Endothelial cell of umbilical vein (primary cell): Measurements from ENCODE around the gene DHRS12. TPM values are rescaled to one million over a fixed set of nuclear protein-coding genes. Genes with fewer than 3 reads are reported as not detected.

Experiments used
- BruUV-seq: library from RNA; stranded (reverse); fragments of 400-500 nt; replicated peaks from 2 replicates; lab custom pipeline; 2021; lab: Mats Ljungman, UMichigan
- CTCF ChIA-PET: fragments of 300-600, 350-600 bp; sonication (Branson Sonifier 250); formaldehyde crosslinking; loops from one replicate; lab custom pipeline; 2021; ENCODE audit warnings: antibody characterized with exemption, inconsistent platforms; lab: Charles Lee
- POLR2A ChIA-PET: fragments of 300-600, 350-600 bp; sonication (Branson Sonifier 250); formaldehyde crosslinking; loops from one replicate; lab custom pipeline; 2021; ENCODE audit warnings: antibody characterized with exemption, inconsistent platforms; lab: Charles Lee
- DNase-seq: peaks from one replicate; pipeline ENCODE4 v3.0.0-alpha.2; 2011; ENCODE audit warnings: low read depth, low spot score
- FAIRE-seq: peaks from 2 replicates; lab custom pipeline; 2011; peaks lifted over from hg19 to GRCh38; lab: Jason Lieb, UNC
- H2AFZ ChIP-seq: 2 replicates; pipeline ENCODE4 v1.6.0; 2012; ENCODE audit warnings: low read depth, low read length, control low read depth, inconsistent platforms
- H3K27ac ChIP-seq: 2 replicates; pipeline ENCODE4 v1.5.1; 2011; ENCODE audit warnings: low read depth, mild to moderate bottlenecking, control low read depth, low read length, moderate library complexity; ENCODE audit not compliant: insufficient read depth
- H3K27me3 ChIP-seq, 2 experiments: 2 replicates each; pipeline versions ENCODE4 v1.6.0 to v1.6.1; 2011; ENCODE audit warnings: low read length in 2 of 2, mixed read lengths in 1 of 2; ENCODE audit not compliant: control insufficient read depth in 2 of 2, insufficient read depth in 2 of 2
- H3K36me3 ChIP-seq, 2 experiments: 2 replicates in 1 of 2; 3 replicates in 1 of 2; pipeline ENCODE4 v1.5.1; 2011; ENCODE audit warnings: low read length in 2 of 2, mild to moderate bottlenecking in 1 of 2, moderate library complexity in 1 of 2; ENCODE audit not compliant: control insufficient read depth in 2 of 2, insufficient read depth in 2 of 2; ENCODE audit errors: extremely low read depth in 1 of 2
- H3K4me1 ChIP-seq: 3 replicates; pipeline ENCODE4 v1.5.1; 2011; ENCODE audit warnings: mild to moderate bottlenecking, low read length; ENCODE audit not compliant: control insufficient read depth, insufficient read depth; ENCODE audit errors: extremely low read depth
- H3K4me2 ChIP-seq: 2 replicates; pipeline ENCODE4 v1.6.1; 2011; ENCODE audit warnings: low read length, control low read depth, mixed read lengths; ENCODE audit not compliant: insufficient read depth
- H3K4me3 ChIP-seq, 3 experiments: fragments of 200-600 bp in 1 of 3; sonication (generic), shearing (Covaris generic) in 1 of 3; replicated peaks in 1 of 3; 2 replicates each; pipeline ENCODE4 v1.5.1; 2011 to 2016; ENCODE audit warnings: control low read depth in 3 of 3, low read length in 3 of 3, mild to moderate bottlenecking in 2 of 3, inconsistent platforms in 1 of 3, low read depth in 1 of 3, moderate library complexity in 1 of 3; ENCODE audit not compliant: insufficient read depth in 1 of 3
- H3K79me2 ChIP-seq: 2 replicates; pipeline ENCODE4 v1.6.0; 2012; ENCODE audit warnings: low read length, inconsistent platforms; ENCODE audit not compliant: control insufficient read depth, insufficient read depth
- H3K9ac ChIP-seq: replicated peaks from 2 replicates; pipeline ENCODE3; 2011; ENCODE audit warnings: low read length, control low read depth; ENCODE audit not compliant: insufficient read depth; ENCODE audit errors: extremely low read depth
- H3K9me1 ChIP-seq: replicated peaks from 3 replicates; pipeline ENCODE4 v1.6.0; 2011; ENCODE audit warnings: mild to moderate bottlenecking, low read length; ENCODE audit not compliant: control insufficient read depth, insufficient read depth; ENCODE audit errors: extremely low read depth
- H3K9me3 ChIP-seq: replicated peaks from 2 replicates; pipeline ENCODE4 v1.5.1; 2012; ENCODE audit warnings: low read length, inconsistent platforms; ENCODE audit not compliant: control insufficient read depth, insufficient read depth
- H4K20me1 ChIP-seq: replicated peaks from 2 replicates; pipeline ENCODE3; 2011; ENCODE audit warnings: mild to moderate bottlenecking, low read length; ENCODE audit not compliant: control insufficient read depth, insufficient read depth; ENCODE audit errors: extremely low read depth
- CTCF ChIP-seq, 2 donors: IDR thresholded peaks; 1 replicate in 1 of 2; 2 replicates in 1 of 2; pipeline ENCODE4 v1.5.1; 2011; ENCODE audit warnings: low read length in 2 of 2, mild to moderate bottlenecking in 2 of 2, moderate library complexity in 2 of 2, control low read depth in 1 of 2, inconsistent platforms in 1 of 2, low read depth in 1 of 2; ENCODE audit not compliant: insufficient read depth in 1 of 2; ENCODE audit errors: extremely low read depth in 1 of 2
- EZH2 ChIP-seq: IDR thresholded peaks from 2 replicates; pipeline ENCODE4 v1.6.1; 2012; ENCODE audit warnings: borderline replicate concordance, low read depth, mild to moderate bottlenecking, moderate library complexity, low read length, inconsistent platforms; ENCODE audit not compliant: severe bottlenecking
- FOS ChIP-seq: IDR thresholded peaks from 2 replicates; pipeline ENCODE4 v1.6.1; 2011; ENCODE audit warnings: mild to moderate bottlenecking, low read length, moderate library complexity, borderline replicate concordance; ENCODE audit not compliant: insufficient read depth
- GATA2 ChIP-seq: IDR thresholded peaks from 2 replicates; pipeline ENCODE4 v1.7.0; 2011; ENCODE audit warnings: low read depth, mild to moderate bottlenecking, moderate library complexity, mixed read lengths, low read length; ENCODE audit not compliant: insufficient read length, insufficient read depth
- JUN ChIP-seq: IDR thresholded peaks from 2 replicates; pipeline ENCODE4 v1.6.1; 2011; ENCODE audit warnings: borderline replicate concordance, low read depth; ENCODE audit not compliant: insufficient read length, insufficient read depth
- MAX ChIP-seq: IDR thresholded peaks from 2 replicates; pipeline ENCODE4 v1.6.1; 2011; ENCODE audit not compliant: insufficient read depth, insufficient read length
- MYC ChIP-seq: IDR thresholded peaks from one replicate; pipeline ENCODE4 v1.6.1; 2011; ENCODE audit warnings: mild to moderate bottlenecking, low read depth, low read length
- POLR2A ChIP-seq: IDR thresholded peaks from 2 replicates; pipeline ENCODE4 v1.6.1; 2012; ENCODE audit warnings: low read depth, mild to moderate bottlenecking, control low read depth, low read length
- POLR2AphosphoS5 ChIP-seq: IDR thresholded peaks from 2 replicates; pipeline ENCODE4 v1.6.1; 2012; ENCODE audit warnings: low read depth, mild to moderate bottlenecking, control low read depth, low read length, moderate library complexity; ENCODE audit not compliant: insufficient read depth
- dilution Hi-C: fragments of 300-500 bp; cut with MboI; formaldehyde crosslinking; loops from one replicate; pipeline ENCODE4 v1.15.0; 2019; ENCODE audit warnings: low sequenced_read_pairs; ENCODE audit not compliant: extremely low pct_ligation_motif_present
- intact Hi-C: fragments of 100-400 bp; cut with micrococcal nuclease; formaldehyde crosslinking; loops from one replicate; pipeline ENCODE4 v1.10.0; 2022
- polyA plus RNA-seq, 4 experiments: library from polyadenylated mRNA; depleted of rRNA in 3 of 4; stranded (reverse) in 3 of 4; unstranded in 1 of 4; fragments of >200 nt; gene quantifications; 2 replicates each; pipeline versions ENCODE4 v1.2.1 to v1.2.3, GENCODE V29; 2011 to 2012; ENCODE audit warnings: missing spikeins in 1 of 4
- total RNA-seq: library from RNA; stranded (reverse); gene quantifications from 2 replicates; pipeline ENCODE4 v1.2.3, GENCODE V29; 2021

DHRS12 gene
- total and polyA plus RNA-seq, 2 donors (not counting 3 experiments of a cell fraction or from before 2014, with no cell fraction given): 8.9 to 9.1 TPM

- ChIA-PET POLR2A (interaction anchor here (1.4 to 3.1 kb wide), 2 partner anchors 216 to 349 kb away, joined by 3 to 11 read pairs; partner anchors contain the start of gene INTS6), CTCF (interaction anchor here (0.9 to 1.2 kb wide), 2 partner anchors 14 to 653 kb away, joined by 3 to 4 read pairs; no protein-coding TSS in a partner anchor)
- Histone ChIP-seq H3K4me2 (peak overlapping the region; percentile 3), H3K9me3 (no peaks in the 10 kb centered on the region), H3K36me3 (no peaks in the 10 kb centered on the region), H3K9me1 (no peaks in the 10 kb centered on the region), H4K20me1 (no peaks in the 10 kb centered on the region), H2AFZ (peak overlapping the region; percentile 74), H3K27ac (peak overlapping the region; percentile 92), H3K79me2 (no peaks in the 10 kb centered on the region), H3K4me3 (no peak overlapping the region), H3K9ac (peak overlapping the region; percentile 22), H3K4me1 (peaks cover 34% of the 10 kb centered on the region), H3K27me3 (no peaks in the 10 kb centered on the region)
- DNase-seq (peak; percentile 54), FAIRE-seq (no peak)
- intact Hi-C loops: loop anchor here (2.0 to 10.0 kb wide), 5 partner anchors 37 to 654 kb away; partner anchors contain the start of genes ALG11, ATP7B, CKAP2 and VPS36
- dilution Hi-C loops: no loop called here
- BruUV-seq: no TSS peak
- TF ChIP-seq GATA2: no peak
- TF ChIP-seq JUN: no peak
- no peak for TF ChIP-seq POLR2A
- TF ChIP-seq MAX: no peak
- no peak for TF ChIP-seq FOS
- TF ChIP-seq EZH2: no peak
- TF ChIP-seq POLR2AphosphoS5: no peak
- no peak for TF ChIP-seq MYC
- no peak for TF ChIP-seq CTCF (IDR thresholded peaks at IDR 0.05; ENCODE audit: extremely low read depth in 1 of 2, insufficient read depth in 1 of 2, low read depth in 1 of 2, low read length in 2 of 2)
These were observed 2.3 kb downstream of the DHRS12 start for GRCh38 chr13:51801631-51802099.
